HG03442 (cell line): Measurements from ENCODE around the gene GRID2IP.
"Not testable (repeated sequence)": the region's sequence is repeated elsewhere in the genome, so short reads cannot be mapped to it uniquely, and the experiment has no call there.

ENCODE experiments used
- ATAC-seq: cut with Tn5 transposase; IDR thresholded peaks from one replicate; pipeline ENCODE4 v1.9.1; 2021; ENCODE audit warnings: mild to moderate bottlenecking, moderate library complexity; ENCODE audit not compliant: unreplicated experiment

Gene GRID2IP

DNA sequence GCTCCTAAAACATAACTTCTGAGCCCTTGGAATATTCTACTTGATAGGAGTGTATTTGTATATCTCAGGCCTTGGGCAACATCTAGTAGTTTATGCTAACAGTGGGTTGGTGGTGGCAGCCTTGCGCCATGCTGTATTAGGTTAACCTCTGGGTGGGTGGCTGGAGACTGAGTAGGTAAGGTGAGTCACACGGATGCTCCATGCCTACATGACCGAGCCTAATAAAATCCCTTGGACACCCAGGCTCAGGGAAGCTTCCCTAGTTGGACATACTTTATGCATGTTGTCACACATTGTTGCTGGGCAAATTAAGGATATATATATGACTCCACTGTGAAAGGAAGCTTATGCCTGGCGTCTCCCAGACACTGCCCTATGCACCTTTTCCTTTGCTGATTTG, 97.5 kb downstream of the GRID2IP start:
- ATAC-seq: no peak

DNA sequence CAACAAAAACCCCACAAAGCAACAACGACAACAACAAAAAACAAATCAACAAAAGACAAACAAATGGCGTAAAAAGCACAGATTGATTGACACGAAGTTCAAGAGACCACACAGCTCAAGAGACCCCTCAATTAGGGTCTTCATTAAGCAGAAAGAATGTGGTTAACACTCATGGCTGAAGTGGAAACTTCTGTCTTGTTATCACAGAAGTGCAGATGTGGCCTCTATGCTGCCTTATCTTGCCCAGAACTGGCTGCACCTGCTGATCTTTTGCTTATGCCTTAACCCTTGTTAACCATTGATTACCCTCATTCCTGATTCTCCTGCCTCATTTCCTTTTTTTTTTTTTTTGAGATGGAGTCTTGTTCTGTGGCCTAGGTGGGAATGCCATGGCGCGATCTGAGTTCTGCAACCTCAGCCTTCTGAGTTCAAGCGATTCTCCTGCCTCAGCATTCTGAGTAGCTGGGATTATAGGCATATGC, 100.0 kb downstream of the GRID2IP start:
- no peak for ATAC-seq

DNA sequence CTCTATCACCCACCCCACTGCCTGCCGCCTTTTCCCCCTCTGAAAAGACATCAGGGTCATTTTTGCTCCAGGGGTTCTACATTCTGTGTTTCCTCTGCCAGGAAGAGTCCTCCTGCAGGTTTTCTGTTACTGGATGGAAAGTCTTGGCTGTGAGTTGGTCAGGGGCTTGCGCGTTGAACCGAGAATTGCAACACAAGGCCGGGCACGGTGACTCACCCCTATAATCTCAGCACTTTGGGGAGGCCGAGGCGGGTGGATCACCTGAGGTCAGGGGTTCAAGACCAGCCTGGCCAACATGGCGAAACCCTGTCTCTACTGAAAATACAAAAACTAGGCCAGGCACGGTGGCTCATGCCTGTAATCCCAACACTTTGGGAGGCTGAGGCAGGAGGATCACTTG, 100.7 kb downstream of the GRID2IP start:
- not testable (repeated sequence) for ATAC-seq

DNA sequence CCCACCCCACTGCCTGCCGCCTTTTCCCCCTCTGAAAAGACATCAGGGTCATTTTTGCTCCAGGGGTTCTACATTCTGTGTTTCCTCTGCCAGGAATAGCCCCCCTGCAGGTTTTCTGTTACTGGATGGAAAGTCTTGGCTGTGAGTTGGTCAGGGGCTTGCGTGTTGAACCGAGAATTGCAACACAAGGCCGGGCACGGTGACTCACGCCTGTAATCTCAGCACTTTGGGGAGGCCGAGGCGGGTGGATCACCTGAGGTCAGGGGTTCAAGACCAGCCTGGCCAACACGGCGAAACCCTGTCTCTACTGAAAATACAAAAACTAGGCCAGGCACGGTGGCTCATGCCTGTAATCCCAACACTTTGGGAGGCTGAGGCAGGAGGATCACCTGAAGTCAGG, 101.4 kb downstream of the GRID2IP start:
- ATAC-seq: not testable (repeated sequence)

DNA sequence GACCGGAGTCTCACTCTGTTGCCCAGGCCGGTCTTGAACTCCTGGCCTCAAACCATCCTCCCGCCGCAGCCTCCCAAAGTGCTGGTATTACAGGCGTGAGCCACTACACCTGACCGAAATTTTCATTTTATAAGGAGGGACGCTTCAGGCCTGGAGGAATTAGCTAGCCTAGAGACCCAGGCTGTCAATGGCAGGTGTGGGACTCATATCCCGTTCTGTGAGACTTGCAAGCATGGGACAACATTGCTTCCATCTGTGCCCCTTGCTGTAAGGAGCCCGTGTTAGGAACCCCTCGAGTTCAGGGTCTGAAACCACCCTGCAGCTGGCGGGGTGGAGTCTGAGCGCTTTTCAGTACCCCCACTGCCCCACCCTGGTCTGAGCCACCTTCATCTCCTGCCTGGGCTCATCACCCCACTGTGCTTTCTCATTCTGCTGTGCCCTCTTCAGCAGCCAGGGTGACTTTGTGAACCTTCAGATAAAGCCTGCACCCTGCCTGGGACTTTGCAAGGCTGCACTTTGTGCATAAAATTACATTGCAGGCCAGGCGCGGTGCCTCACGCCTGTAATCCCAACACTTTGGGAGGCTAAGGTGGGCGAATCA, 102.2 kb downstream of the GRID2IP start:
- ATAC-seq: no peak

DNA sequence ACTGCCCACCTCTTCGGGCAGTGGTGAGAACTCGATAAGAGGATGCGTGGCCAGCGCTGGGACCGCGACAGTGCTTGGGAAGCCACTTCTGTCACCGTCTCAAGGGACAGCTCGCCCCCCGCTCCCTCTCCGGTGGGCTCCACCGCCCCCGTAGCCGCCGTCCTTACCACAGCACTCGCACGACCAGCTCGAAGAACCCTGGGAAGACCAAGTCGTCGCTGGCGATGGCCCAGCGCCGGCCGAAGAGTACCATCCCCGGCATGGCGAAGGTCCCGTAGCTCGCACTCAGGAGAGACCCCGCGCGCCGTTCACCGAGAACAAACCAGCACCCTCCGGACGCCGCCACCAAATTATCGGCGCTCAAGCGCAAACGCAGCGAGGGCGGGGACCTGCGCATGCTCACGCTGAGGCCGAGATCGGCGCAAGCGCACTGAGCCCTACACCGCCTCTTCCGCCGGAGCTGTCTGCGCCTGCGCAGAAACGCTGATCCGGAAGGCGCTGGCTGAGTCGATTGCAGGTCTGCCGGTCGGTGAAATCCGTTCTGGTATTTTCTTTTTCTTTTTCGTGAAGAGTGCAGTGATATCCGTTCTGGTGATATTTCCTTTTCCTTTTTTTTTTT, 103.6 kb downstream of the GRID2IP start, which contains the start of gene DAGLB:
Gene DAGLB, minus strand, starts transcription at position 374 of the 619 bp plus-strand sequence. Its CDS starts 112 bp downstream, at position 262.
- ATAC-seq: peak; percentile 84
